GM23248 (cell line): Measurements from ENCODE around the gene BCKDHB. TPM values are rescaled to one million over a fixed set of nuclear protein-coding genes. Genes with fewer than 3 reads are reported as not detected.
"Not testable (repeated sequence)": the region's sequence is repeated elsewhere in the genome, so short reads cannot be mapped to it uniquely, and the experiment has no call there.

ENCODE experiments used
- DNase-seq: peaks from one replicate; pipeline ENCODE4 v3.0.0-alpha.2; 2015
- H2AFZ ChIP-seq: fragments of 200-600 bp; sonication (generic); 2 replicates; pipeline ENCODE4 v1.6.1; 2016; ENCODE audit warnings: antibody characterized with exemption
- H3F3A ChIP-seq: fragments of 200-600 bp; sonication (generic); 2 replicates; pipeline ENCODE4 v1.6.1; 2016; ENCODE audit warnings: mild to moderate bottlenecking, antibody characterized with exemption, mixed run types; ENCODE audit not compliant: insufficient read depth
- H3K27ac ChIP-seq: fragments of 200-600 bp; sonication (generic); 2 replicates; pipeline ENCODE4 v1.5.1; 2016; ENCODE audit warnings: mild to moderate bottlenecking
- H3K27me3 ChIP-seq: fragments of 200-600 bp; sonication (generic); replicated peaks from 2 replicates; pipeline ENCODE4 v1.6.1; 2016; ENCODE audit warnings: mild to moderate bottlenecking; ENCODE audit not compliant: insufficient read depth
- H3K36me3 ChIP-seq: fragments of 200-600 bp; sonication (generic); 2 replicates; pipeline ENCODE4 v1.6.1; 2016; ENCODE audit warnings: low read depth, mild to moderate bottlenecking
- H3K4me1 ChIP-seq: fragments of 200-600 bp; sonication (generic); 2 replicates; pipeline ENCODE4 v1.6.1; 2016; ENCODE audit warnings: mild to moderate bottlenecking; ENCODE audit not compliant: insufficient read depth
- H3K4me2 ChIP-seq: fragments of 200-600 bp; sonication (generic); one replicate; pipeline ENCODE4 v1.6.1; 2016; ENCODE audit warnings: mild to moderate bottlenecking; ENCODE audit not compliant: unreplicated experiment
- H3K4me3 ChIP-seq: fragments of 200-600 bp; sonication (generic); 2 replicates; pipeline ENCODE4 v1.5.1; 2016; ENCODE audit warnings: mild to moderate bottlenecking
- H3K79me2 ChIP-seq: fragments of 200-600 bp; sonication (generic); 2 replicates; pipeline ENCODE4 v1.6.1; 2016; ENCODE audit warnings: mild to moderate bottlenecking; ENCODE audit not compliant: insufficient read depth
- H3K9ac ChIP-seq: fragments of 200-600 bp; sonication (generic); 2 replicates; pipeline ENCODE4 v1.6.1; 2016; ENCODE audit warnings: mild to moderate bottlenecking
- H3K9me2 ChIP-seq: fragments of 200-600 bp; sonication (generic); 2 replicates; pipeline ENCODE4 v1.6.1; 2016; ENCODE audit warnings: mixed run types, mild to moderate bottlenecking, moderate library complexity; ENCODE audit not compliant: insufficient read depth
- H3K9me3 ChIP-seq: fragments of 200-600 bp; sonication (generic); one replicate; pipeline ENCODE4 v1.6.1; 2017; ENCODE audit warnings: low read depth
- H4K20me1 ChIP-seq: fragments of 200-600 bp; sonication (generic); 2 replicates; pipeline ENCODE4 v1.6.0; 2016; ENCODE audit not compliant: insufficient read depth
- EZH2 ChIP-seq: fragments of 200-600 bp; sonication (generic); IDR thresholded peaks from 2 replicates; pipeline ENCODE4 v1.6.1; 2018; ENCODE audit warnings: antibody characterized with exemption, mild to moderate bottlenecking; ENCODE audit not compliant: insufficient read depth, poor library complexity, severe bottlenecking
- EZH2phosphoT487 ChIP-seq: fragments of 200-600 bp; sonication (generic); IDR thresholded peaks from 2 replicates; pipeline ENCODE4 v1.6.1; 2018; ENCODE audit warnings: antibody characterized with exemption, moderate library complexity, mild to moderate bottlenecking, low read depth; ENCODE audit not compliant: insufficient read depth
- WGBS, 2 experiments: methylation state at CpG; one replicate each; pipeline ENCODE4 v1.1.6; 2015 to 2017; ENCODE audit warnings: low lambda C conversion rate in 2 of 2, low coverage in 1 of 2; ENCODE audit errors: missing lambda C conversion rate in 2 of 2; 5-methylcytosine and 5-hydroxymethylcytosine counted together
- in situ Hi-C: fragments of 300-500 bp; cut with MboI; formaldehyde crosslinking; loops from 2 replicates; pipeline ENCODE4 v1.15.0; 2020
- polyA plus RNA-seq: library from polyadenylated mRNA; unstranded; fragments of >200 nt; fragmentation: Nextera tagmentation; extraction: Ambion mirVana; gene quantifications from 2 replicates; pipeline ENCODE4 v1.2.1, GENCODE V29; 2016
- total RNA-seq: library from RNA; depleted of rRNA; stranded (reverse); fragments of >200 nt; shearing (Covaris generic); gene quantifications from 2 replicates; pipeline ENCODE4 v1.2.3, GENCODE V29; 2014

Gene BCKDHB
- total and polyA plus RNA-seq, 2 experiments from 2014 or later = 18.4 to 33.8 TPM

- Histone ChIP-seq H3K9me3 (no peaks in the 10 kb centered on the region), H3K9me2 (no peaks in the 10 kb centered on the region), H2AFZ (no peak overlapping the region), H4K20me1 (no peaks in the 10 kb centered on the region), H3K27me3 (no peaks in the 10 kb centered on the region), H3K36me3 (no peaks in the 10 kb centered on the region), H3K4me1 (peaks cover 14% of the 10 kb centered on the region; the same call in 1 of the 2 replicates), H3K4me2 (no peak overlapping the region), H3K9ac (no peak overlapping the region), H3F3A (no peaks in the 10 kb centered on the region), H3K79me2 (no peaks in the 10 kb centered on the region), H3K27ac (no peak overlapping the region), H3K4me3 (no peak overlapping the region)
- no peak for DNase-seq
- in situ Hi-C loops = loop anchor here (25.0 kb wide), 2 partner anchors 1256 to 1531 kb away; no protein-coding TSS in a partner anchor
- TF ChIP-seq EZH2 = no peak
- no peak for TF ChIP-seq EZH2phosphoT487
Observed at GRCh38 chr6:80206758-80207157, 100.3 kb downstream of the BCKDHB start.

DNA sequence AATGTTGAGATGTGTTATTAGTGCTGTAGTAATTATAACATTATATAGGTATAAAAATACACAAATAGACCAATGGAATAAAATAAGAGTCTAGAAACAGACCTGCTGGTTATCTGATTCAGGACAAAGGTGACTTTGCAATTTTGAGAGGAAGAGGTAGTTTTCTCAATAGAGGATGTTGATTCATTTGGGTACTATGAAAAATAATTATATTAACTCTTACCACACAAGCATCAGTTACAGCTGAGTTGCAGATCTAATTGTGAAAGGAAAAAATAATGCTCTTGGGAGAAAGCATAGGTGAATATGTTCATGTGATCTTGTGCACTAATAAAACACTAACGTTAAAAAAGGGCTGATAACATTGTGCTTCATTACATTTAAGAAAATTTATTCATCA lies 103.0 kb downstream of the BCKDHB start:
- Histone ChIP-seq H4K20me1 (no peaks in the 10 kb centered on the region), H2AFZ (no peak overlapping the region), H3K27me3 (no peaks in the 10 kb centered on the region), H3K4me2 (no peak overlapping the region), H3F3A (no peaks in the 10 kb centered on the region), H3K36me3 (no peaks in the 10 kb centered on the region), H3K4me1 (peaks cover 17% of the 10 kb centered on the region; the same call in 1 of the 2 replicates), H3K79me2 (no peaks in the 10 kb centered on the region), H3K9me2 (no peaks in the 10 kb centered on the region), H3K4me3 (no peak overlapping the region), H3K9ac (no peak overlapping the region), H3K27ac (no peak overlapping the region), H3K9me3 (no peaks in the 10 kb centered on the region)
- TF ChIP-seq EZH2phosphoT487 (no peak), EZH2 (no peak)
- in situ Hi-C loops = loop anchor here (25.0 kb wide), 2 partner anchors 1253 to 1528 kb away; no protein-coding TSS in a partner anchor
- 91 to 100% methylated on average over 1 of the region's 1 CpG for WGBS, 2 experiments
- no peak for DNase-seq

- Histone ChIP-seq H3K4me1 (peaks cover 26% of the 10 kb centered on the region), H3F3A (no peaks in the 10 kb centered on the region), H3K4me2 (no peak overlapping the region), H3K9me2 (no peaks in the 10 kb centered on the region), H2AFZ (0 out of 2 replicates have a peak overlapping the region, but pooled peaks have one; percentile 21), H3K9ac (no peak overlapping the region), H3K36me3 (no peaks in the 10 kb centered on the region), H3K4me3 (no peak overlapping the region), H3K79me2 (no peaks in the 10 kb centered on the region), H4K20me1 (no peaks in the 10 kb centered on the region), H3K9me3 (no peaks in the 10 kb centered on the region), H3K27ac (no peak overlapping the region), H3K27me3 (no peaks in the 10 kb centered on the region)
- WGBS, 2 experiments = 50 to 52% methylated on average over 3 of the region's 3 CpGs
- no peak for TF ChIP-seq EZH2phosphoT487
- TF ChIP-seq EZH2 = no peak
- in situ Hi-C loops = loop anchor here (25.0 kb wide), 2 partner anchors 1252 to 1527 kb away; no protein-coding TSS in a partner anchor
- no peak for DNase-seq
Observed at GRCh38 chr6:80210618-80211017, 104.1 kb downstream of the BCKDHB start.

DNA sequence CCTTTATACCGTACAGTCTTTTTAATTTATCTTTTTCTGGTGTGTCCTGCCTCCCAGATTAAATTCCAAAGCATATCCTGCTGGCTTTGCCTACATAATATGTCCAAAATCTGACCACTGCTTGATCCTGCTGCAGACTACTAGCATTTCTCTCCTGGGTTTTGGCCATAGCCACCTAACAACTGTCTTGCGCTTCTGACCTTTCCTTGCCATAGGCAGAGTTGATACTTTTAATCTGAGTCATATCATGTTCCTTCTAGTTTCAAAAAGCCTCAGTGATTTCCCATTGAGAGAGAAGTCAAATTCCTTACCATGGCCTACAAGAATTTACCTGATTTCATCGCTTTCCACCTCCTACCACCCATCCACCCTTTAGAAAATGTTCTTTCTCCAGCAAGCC lies 104.8 kb downstream of the BCKDHB start:
- Histone ChIP-seq H4K20me1 (no peaks in the 10 kb centered on the region), H3K9ac (no peak overlapping the region), H3K27ac (no peak overlapping the region), H3K9me3 (no peaks in the 10 kb centered on the region), H3K9me2 (no peaks in the 10 kb centered on the region), H3K27me3 (no peaks in the 10 kb centered on the region), H2AFZ (no peak overlapping the region), H3K4me1 (peaks cover 26% of the 10 kb centered on the region), H3K36me3 (no peaks in the 10 kb centered on the region), H3K4me2 (no peak overlapping the region), H3K79me2 (no peaks in the 10 kb centered on the region), H3F3A (no peaks in the 10 kb centered on the region), H3K4me3 (no peak overlapping the region)
- no peak for TF ChIP-seq EZH2
- no peak for TF ChIP-seq EZH2phosphoT487
- 93 to 98% methylated on average over 3 of the region's 3 CpGs for WGBS, 2 experiments
- peak; percentile 27 for DNase-seq
- in situ Hi-C loops = loop anchor here (25.0 kb wide), 2 partner anchors 1251 to 1526 kb away; no protein-coding TSS in a partner anchor

- H3K27ac ChIP-seq, H3K4me3 ChIP-seq, H2AFZ ChIP-seq, H4K20me1 ChIP-seq, DNase-seq, H3K9me2 ChIP-seq, H3K4me2 ChIP-seq, H3K79me2 ChIP-seq, H3K27me3 ChIP-seq, H3K9me3 ChIP-seq, H3K9ac ChIP-seq, H3K36me3 ChIP-seq, H3F3A ChIP-seq: not testable (repeated sequence)
- peaks cover 26% of the 10 kb centered on the region for H3K4me1 ChIP-seq
- WGBS, 2 experiments = 99 to 100% methylated on average over 4 of the region's 4 CpGs
- in situ Hi-C loops = loop anchor here (25.0 kb wide), 2 partner anchors 1250 to 1525 kb away; no protein-coding TSS in a partner anchor
Observed at GRCh38 chr6:80211890-80212289, 105.4 kb downstream of the BCKDHB start.
